ENCODE measurements around the gene AFAP1L2. TPM values are rescaled to one million over a fixed set of nuclear protein-coding genes. Genes with fewer than 3 reads are reported as not detected.

AFAP1L2 gene
- polyA plus RNA-seq, 3 donors: 3.6 to 11.0 (median 6.7) TPM

GRCh38 chr10:114373631-114374030, 30.7 kb downstream of the AFAP1L2 start:
- no peak overlapping the region for H3K27ac ChIP-seq (ENCODE audit: low read depth, low read length)
- WGBS, 3 donors: 49 to 66% (median 57%) methylated on average over 6 of the region's 6 CpGs

GRCh38 chr10:114372995-114373394, 31.3 kb downstream of the AFAP1L2 start:
- no peak overlapping the region for H3K27ac ChIP-seq (ENCODE audit: low read depth, low read length)
- 77 to 84% (median 84%) methylated on average over 5 of the region's 5 CpGs for WGBS, 3 donors

GRCh38 chr10:114372179-114372578, 32.1 kb downstream of the AFAP1L2 start:
- no peak overlapping the region for H3K27ac ChIP-seq (ENCODE audit: low read depth, low read length)
- 64 to 74% (median 65%) methylated on average over 3 of the region's 3 CpGs for WGBS, 3 donors

GRCh38 chr10:114370966-114371365, 33.3 kb downstream of the AFAP1L2 start:
- WGBS, 3 donors: 90 to 94% (median 90%) methylated on average over 5 of the region's 5 CpGs
- H3K27ac ChIP-seq (ENCODE audit: low read depth, low read length): no peak overlapping the region

GRCh38 chr10:114370199-114370598, 34.1 kb downstream of the AFAP1L2 start:
- 60 to 81% (median 67%) methylated on average over 2 of the region's 2 CpGs for WGBS, 3 donors
- no peak overlapping the region for H3K27ac ChIP-seq (ENCODE audit: low read depth, low read length)

- H3K27ac ChIP-seq (ENCODE audit: low read depth, low read length): no peak overlapping the region
- WGBS, 3 donors: 81 to 88% (median 85%) methylated on average over 4 of the region's 4 CpGs
Measured at GRCh38 chr10:114368057-114368391, 36.3 kb downstream of the AFAP1L2 start.

GRCh38 chr10:114367351-114368056, 36.8 kb downstream of the AFAP1L2 start:
- 56 to 63% (median 61%) methylated on average over 6 of the region's 6 CpGs for WGBS, 3 donors
- H3K27ac ChIP-seq (ENCODE audit: low read depth, low read length): no peak overlapping the region

GRCh38 chr10:114364726-114365125, 39.6 kb downstream of the AFAP1L2 start:
- WGBS, 3 donors: 91 to 96% (median 93%) methylated on average over 4 of the region's 4 CpGs

GRCh38 chr10:114363745-114364454, 40.4 kb downstream of the AFAP1L2 start:
- WGBS, 3 donors: 83 to 96% (median 95%) methylated on average over 4 of the region's 4 CpGs
- no peak overlapping the region for H3K27ac ChIP-seq (ENCODE audit: low read depth, low read length)

More at GRCh38 chr10:114364726-114365125, 39.6 kb downstream of the AFAP1L2 start:
- H3K27ac ChIP-seq (ENCODE audit: low read depth, low read length): no peak overlapping the region

GRCh38 chr10:114362826-114363355, 41.4 kb downstream of the AFAP1L2 start:
- H3K27ac ChIP-seq (ENCODE audit: low read depth, low read length): no peak overlapping the region
- WGBS, 3 donors: 88 to 90% (median 90%) methylated on average over 16 of the region's 16 CpGs

- H3K27ac ChIP-seq (ENCODE audit: low read depth, low read length): no peak overlapping the region
- 80 to 87% (median 86%) methylated on average over 2 of the region's 2 CpGs for WGBS, 3 donors
Measured at GRCh38 chr10:114359953-114360345, 44.4 kb downstream of the AFAP1L2 start.

GRCh38 chr10:114359041-114359952, 45.0 kb downstream of the AFAP1L2 start:
- 90 to 96% (median 92%) methylated on average over 3 of the region's 3 CpGs for WGBS, 3 donors
- H3K27ac ChIP-seq (ENCODE audit: low read depth, low read length): no peak overlapping the region

- 59 to 71% (median 59%) methylated on average over 2 of the region's 2 CpGs for WGBS, 3 donors
- H3K27ac ChIP-seq (ENCODE audit: low read depth, low read length): no peak overlapping the region
Measured at GRCh38 chr10:114357515-114357996, 46.7 kb downstream of the AFAP1L2 start.

- no peak overlapping the region for H3K27ac ChIP-seq (ENCODE audit: low read depth, low read length)
- 33 to 51% (median 42%) methylated on average over 3 of the region's 3 CpGs for WGBS, 3 donors
Measured at GRCh38 chr10:114356751-114357514, 47.4 kb downstream of the AFAP1L2 start.

GRCh38 chr10:114356126-114356525, 48.2 kb downstream of the AFAP1L2 start:
- H3K27ac ChIP-seq (ENCODE audit: low read depth, low read length): no peak overlapping the region
- WGBS, 3 donors: 45 to 79% (median 57%) methylated on average over 4 of the region's 4 CpGs

- no peak overlapping the region for H3K27ac ChIP-seq (ENCODE audit: low read depth, low read length)
- 73 to 90% (median 76%) methylated on average over 2 of the region's 2 CpGs for WGBS, 3 donors
Measured at GRCh38 chr10:114353383-114353782, 50.9 kb downstream of the AFAP1L2 start.

- 94 to 95% (median 95%) methylated on average over 9 of the region's 9 CpGs for WGBS, 3 donors
- no peak overlapping the region for H3K27ac ChIP-seq (ENCODE audit: low read depth, low read length)
Measured at GRCh38 chr10:114352653-114353298, 51.5 kb downstream of the AFAP1L2 start.

Data from adipose tissue (tissue), 3 donors.